HepG2 (cell line): Measurements from ENCODE around the gene COPZ2. TPM values are rescaled to one million over a fixed set of nuclear protein-coding genes. Genes with fewer than 3 reads are reported as not detected.
A peak's percentile ranks its signal among the peaks of the same experiment; 100 is the strongest.

Experiments used
- JUN ChIP-seq: sonication (generic); formaldehyde crosslinking; IDR thresholded peaks from 2 replicates; pipeline ENCODE4 v1.4.0; 2020; ENCODE audit warnings: mild to moderate bottlenecking, missing genetic modification reagents
- MIXL1 ChIP-seq: IDR thresholded peaks from 2 replicates; pipeline ENCODE4 v1.6.1; 2016
- MZF1 ChIP-seq: sonication (generic); formaldehyde crosslinking; IDR thresholded peaks from 2 replicates; pipeline ENCODE4 v1.8.1; 2023; ENCODE audit warnings: mild to moderate bottlenecking, missing genetic modification reagents, borderline replicate concordance
- NAIF1 ChIP-seq: sonication (generic); formaldehyde crosslinking; IDR thresholded peaks from 2 replicates; pipeline ENCODE4 v1.5.0; 2020; ENCODE audit warnings: mild to moderate bottlenecking, missing genetic modification reagents, borderline replicate concordance
- NCOA5 ChIP-seq: sonication (generic); formaldehyde crosslinking; IDR thresholded peaks from 2 replicates; pipeline ENCODE4 v1.4.0; 2020; ENCODE audit warnings: missing genetic modification reagents
- NFIB ChIP-seq: sonication (generic); formaldehyde crosslinking; IDR thresholded peaks from 2 replicates; pipeline ENCODE4 v1.9.0; 2021; ENCODE audit warnings: missing genetic modification reagents, mild to moderate bottlenecking, borderline replicate concordance
- NR3C1 ChIP-seq: sonication (generic); formaldehyde crosslinking; IDR thresholded peaks from 2 replicates; pipeline ENCODE4 v1.4.0; 2020; ENCODE audit warnings: missing genetic modification reagents
- PAWR ChIP-seq: sonication (generic); formaldehyde crosslinking; IDR thresholded peaks from 2 replicates; pipeline ENCODE4 v1.4.0; 2020; ENCODE audit warnings: missing genetic modification reagents, mild to moderate bottlenecking, borderline replicate concordance
- SRF ChIP-seq: IDR thresholded peaks from 2 replicates; pipeline ENCODE4 v1.6.1; 2011; ENCODE audit warnings: mild to moderate bottlenecking, low read depth, low read length, moderate library complexity
- YY1 ChIP-seq: IDR thresholded peaks from 2 replicates; pipeline ENCODE4 v1.6.1; 2011; ENCODE audit warnings: low read length, low read depth, moderate library complexity, mild to moderate bottlenecking; ENCODE audit not compliant: insufficient read depth, insufficient replicate concordance
- ZFP37 ChIP-seq: sonication (generic); formaldehyde crosslinking; IDR thresholded peaks from 2 replicates; pipeline ENCODE4 v1.4.0; 2020; ENCODE audit warnings: missing genetic modification reagents, borderline replicate concordance
- ZNF556 ChIP-seq: sonication (generic); formaldehyde crosslinking; IDR thresholded peaks from 2 replicates; pipeline ENCODE4 v1.4.0; 2020; ENCODE audit warnings: mild to moderate bottlenecking, missing genetic modification reagents, borderline replicate concordance
- ZNF589 ChIP-seq: sonication (generic); formaldehyde crosslinking; conservative IDR thresholded peaks from 2 replicates; pipeline ENCODE4 v1.8.0; 2022; ENCODE audit warnings: mild to moderate bottlenecking, moderate library complexity, missing genetic modification reagents
- ZNF761 ChIP-seq: sonication (generic); formaldehyde crosslinking; conservative IDR thresholded peaks from 2 replicates; pipeline ENCODE4 v1.4.0; 2020; ENCODE audit warnings: mild to moderate bottlenecking, missing genetic modification reagents
- polyA plus RNA-seq, 8 experiments: library from polyadenylated mRNA; depleted of rRNA in 3 of 8; stranded (reverse) in 7 of 8; unstranded in 1 of 8; fragments of >200 nt; fragmentation: Illumina TruSeq in 4 of 8; extraction: Trizol in 4 of 8; gene quantifications; 2 replicates each; pipeline versions ENCODE4 v1.2.1 to v1.2.3, GENCODE V29; 2011 to 2016; ENCODE audit warnings: low read depth in 4 of 8, missing spikeins in 1 of 8, mixed read lengths in 1 of 8; ENCODE audit not compliant: insufficient read depth in 1 of 8
- total RNA-seq, 5 experiments: library from RNA; depleted of rRNA; stranded (reverse); fragments of >200 nt; fragmentation: Illumina TruSeq; extraction: Trizol; gene quantifications; 2 replicates each; pipeline ENCODE4 v1.2.3, GENCODE V29; 2016; ENCODE audit warnings: low read depth in 1 of 5
- TF ChIP-seq, protein P1 (sequence below), 2 experiments: sonication (generic) in 1 of 2; formaldehyde crosslinking in 1 of 2; IDR thresholded peaks; 2 replicates each; pipeline versions ENCODE4 v1.5.1 to v1.6.1; 2011 to 2020; ENCODE audit warnings: borderline replicate concordance in 1 of 2, low read depth in 1 of 2, low read length in 1 of 2, mild to moderate bottlenecking in 1 of 2, missing genetic modification reagents in 1 of 2, moderate library complexity in 1 of 2
- TF ChIP-seq, protein P2 (sequence below): sonication (generic); formaldehyde crosslinking; IDR thresholded peaks from 2 replicates; pipeline ENCODE4 v1.8.0; 2022; ENCODE audit warnings: mild to moderate bottlenecking, missing genetic modification reagents, borderline replicate concordance
- TF ChIP-seq, protein P3 (sequence below): sonication (generic); formaldehyde crosslinking; IDR thresholded peaks from 2 replicates; pipeline ENCODE4 v1.4.0; 2020; ENCODE audit warnings: missing genetic modification reagents, mild to moderate bottlenecking, borderline replicate concordance
- TF ChIP-seq, protein P4 (sequence below): sonication (generic); formaldehyde crosslinking; IDR thresholded peaks from 2 replicates; pipeline ENCODE4 v1.5.1; 2020; ENCODE audit warnings: missing genetic modification reagents, mild to moderate bottlenecking, borderline replicate concordance
- TF ChIP-seq, protein P5 (sequence below): sonication (generic); formaldehyde crosslinking; IDR thresholded peaks from 2 replicates; pipeline ENCODE4 v1.5.1; 2020; ENCODE audit warnings: missing genetic modification reagents, mild to moderate bottlenecking, borderline replicate concordance

The COPZ2 gene
- total and polyA plus RNA-seq, 2 of the 13 experiments (the other 11 are each of a cell fraction or from before 2014, with no cell fraction given), result 0.61 to 1.5 TPM

DNA sequence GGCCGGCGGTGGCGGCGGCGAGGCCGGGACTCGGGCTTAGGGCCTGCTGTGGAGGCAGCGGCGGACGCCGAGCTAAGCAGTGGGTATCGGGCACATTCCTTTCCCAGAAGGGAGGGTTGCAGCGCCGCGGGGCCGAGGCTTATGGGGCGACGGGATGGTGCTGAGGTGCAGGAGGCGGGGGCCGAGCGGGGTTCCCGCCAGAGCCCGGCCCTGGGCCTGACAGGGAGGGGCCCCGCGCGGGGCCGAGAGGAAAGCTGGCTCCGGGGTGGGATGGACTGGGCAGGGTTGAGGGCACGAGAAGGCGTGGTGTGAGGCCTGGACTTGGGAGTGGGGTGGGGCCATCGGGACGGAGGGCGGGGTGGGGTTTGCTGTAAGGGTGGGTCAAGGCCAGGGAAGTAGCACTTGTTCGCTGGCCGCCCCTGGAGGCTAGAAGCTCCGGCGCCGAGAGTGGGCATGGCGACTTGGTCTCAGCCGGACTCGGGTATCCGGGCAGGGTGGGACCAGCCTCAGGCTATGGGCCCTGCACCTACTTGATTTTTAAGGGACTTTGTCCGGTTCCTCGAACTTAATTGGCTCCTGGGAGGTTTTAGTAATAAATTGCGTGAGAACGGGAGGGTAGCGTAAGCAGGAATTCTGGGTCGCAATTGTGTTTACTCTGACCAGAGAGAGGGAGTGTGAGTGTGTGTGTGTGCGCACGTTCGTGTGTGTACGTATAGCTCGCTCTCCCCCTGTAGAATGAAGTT, 11.0 kb upstream of the COPZ2 start (continued):
- TF ChIP-seq, protein P1, sequence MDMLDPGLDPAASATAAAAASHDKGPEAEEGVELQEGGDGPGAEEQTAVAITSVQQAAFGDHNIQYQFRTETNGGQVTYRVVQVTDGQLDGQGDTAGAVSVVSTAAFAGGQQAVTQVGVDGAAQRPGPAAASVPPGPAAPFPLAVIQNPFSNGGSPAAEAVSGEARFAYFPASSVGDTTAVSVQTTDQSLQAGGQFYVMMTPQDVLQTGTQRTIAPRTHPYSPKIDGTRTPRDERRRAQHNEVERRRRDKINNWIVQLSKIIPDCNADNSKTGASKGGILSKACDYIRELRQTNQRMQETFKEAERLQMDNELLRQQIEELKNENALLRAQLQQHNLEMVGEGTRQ (IDR thresholded peaks at IDR 0.05; ENCODE audit: low read depth, low read length), result no peak
- TF ChIP-seq, protein P1 (CRISPR knock-in tag; IDR thresholded peaks at IDR 0.05; ENCODE audit: borderline replicate concordance), result no peak
- TF ChIP-seq SRF (no peak), YY1 (peak; percentile 68), ZFP37 (no peak), ZNF589 (no peak), MIXL1 (peak; percentile 39; the same call in 1 of the 2 replicates), NCOA5 (no peak), PAWR (CRISPR knock-in tag) (no peak; the same call in 1 of the 2 replicates), ZNF761 (peak; percentile 74; the same call in 1 of the 2 replicates), NFIB (CRISPR knock-in tag) (no peak), NR3C1 (CRISPR knock-in tag) (no peak), NAIF1 (CRISPR knock-in tag) (peak; percentile 96), JUN (CRISPR knock-in tag) (no peak), ZNF556 (CRISPR knock-in tag) (peak; percentile 71; the same call in 1 of the 2 replicates), MZF1 (0 out of 2 replicates have a peak, but pooled peaks have one; percentile 2)
- TF ChIP-seq, protein P2, sequence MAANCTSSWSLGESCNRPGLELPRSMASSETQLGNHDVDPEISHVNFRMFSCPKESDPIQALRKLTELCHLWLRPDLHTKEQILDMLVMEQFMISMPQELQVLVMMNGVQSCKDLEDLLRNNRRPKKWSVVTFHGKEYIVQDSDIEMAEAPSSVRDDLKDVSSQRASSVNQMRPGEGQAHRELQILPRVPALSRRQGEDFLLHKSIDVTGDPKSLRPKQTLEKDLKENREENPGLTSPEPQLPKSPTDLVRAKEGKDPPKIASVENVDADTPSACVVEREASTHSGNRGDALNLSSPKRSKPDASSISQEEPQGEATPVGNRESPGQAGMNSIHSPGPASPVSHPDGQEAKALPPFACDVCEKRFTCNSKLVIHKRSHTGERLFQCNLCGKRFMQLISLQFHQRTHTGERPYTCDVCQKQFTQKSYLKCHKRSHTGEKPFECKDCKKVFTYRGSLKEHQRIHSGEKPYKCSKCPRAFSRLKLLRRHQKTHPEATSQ (CRISPR knock-in tag), result no peak
- TF ChIP-seq, protein P3, sequence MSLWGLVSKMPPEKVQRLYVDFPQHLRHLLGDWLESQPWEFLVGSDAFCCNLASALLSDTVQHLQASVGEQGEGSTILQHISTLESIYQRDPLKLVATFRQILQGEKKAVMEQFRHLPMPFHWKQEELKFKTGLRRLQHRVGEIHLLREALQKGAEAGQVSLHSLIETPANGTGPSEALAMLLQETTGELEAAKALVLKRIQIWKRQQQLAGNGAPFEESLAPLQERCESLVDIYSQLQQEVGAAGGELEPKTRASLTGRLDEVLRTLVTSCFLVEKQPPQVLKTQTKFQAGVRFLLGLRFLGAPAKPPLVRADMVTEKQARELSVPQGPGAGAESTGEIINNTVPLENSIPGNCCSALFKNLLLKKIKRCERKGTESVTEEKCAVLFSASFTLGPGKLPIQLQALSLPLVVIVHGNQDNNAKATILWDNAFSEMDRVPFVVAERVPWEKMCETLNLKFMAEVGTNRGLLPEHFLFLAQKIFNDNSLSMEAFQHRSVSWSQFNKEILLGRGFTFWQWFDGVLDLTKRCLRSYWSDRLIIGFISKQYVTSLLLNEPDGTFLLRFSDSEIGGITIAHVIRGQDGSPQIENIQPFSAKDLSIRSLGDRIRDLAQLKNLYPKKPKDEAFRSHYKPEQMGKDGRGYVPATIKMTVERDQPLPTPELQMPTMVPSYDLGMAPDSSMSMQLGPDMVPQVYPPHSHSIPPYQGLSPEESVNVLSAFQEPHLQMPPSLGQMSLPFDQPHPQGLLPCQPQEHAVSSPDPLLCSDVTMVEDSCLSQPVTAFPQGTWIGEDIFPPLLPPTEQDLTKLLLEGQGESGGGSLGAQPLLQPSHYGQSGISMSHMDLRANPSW (CRISPR knock-in tag), result peak; percentile 54; the same call in 1 of the 2 replicates
- TF ChIP-seq, protein P4, sequence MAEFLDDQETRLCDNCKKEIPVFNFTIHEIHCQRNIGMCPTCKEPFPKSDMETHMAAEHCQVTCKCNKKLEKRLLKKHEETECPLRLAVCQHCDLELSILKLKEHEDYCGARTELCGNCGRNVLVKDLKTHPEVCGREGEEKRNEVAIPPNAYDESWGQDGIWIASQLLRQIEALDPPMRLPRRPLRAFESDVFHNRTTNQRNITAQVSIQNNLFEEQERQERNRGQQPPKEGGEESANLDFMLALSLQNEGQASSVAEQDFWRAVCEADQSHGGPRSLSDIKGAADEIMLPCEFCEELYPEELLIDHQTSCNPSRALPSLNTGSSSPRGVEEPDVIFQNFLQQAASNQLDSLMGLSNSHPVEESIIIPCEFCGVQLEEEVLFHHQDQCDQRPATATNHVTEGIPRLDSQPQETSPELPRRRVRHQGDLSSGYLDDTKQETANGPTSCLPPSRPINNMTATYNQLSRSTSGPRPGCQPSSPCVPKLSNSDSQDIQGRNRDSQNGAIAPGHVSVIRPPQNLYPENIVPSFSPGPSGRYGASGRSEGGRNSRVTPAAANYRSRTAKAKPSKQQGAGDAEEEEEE, result no peak
- TF ChIP-seq, protein P5, sequence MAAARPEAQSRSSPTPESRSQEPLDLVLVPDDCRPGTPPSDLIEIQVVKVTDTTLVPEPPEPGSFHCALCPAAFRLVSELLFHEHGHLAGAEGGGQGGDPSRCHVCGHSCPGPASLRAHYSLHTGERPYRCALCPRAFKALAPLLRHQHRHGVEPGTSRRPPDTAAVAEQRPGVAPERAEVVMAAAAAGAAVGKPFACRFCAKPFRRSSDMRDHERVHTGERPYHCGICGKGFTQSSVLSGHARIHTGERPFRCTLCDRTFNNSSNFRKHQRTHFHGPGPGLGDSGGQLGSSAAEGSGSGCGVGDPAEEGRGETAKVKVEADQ (CRISPR knock-in tag), result peak; percentile 85; the same call in 1 of the 2 replicates
